Activated T-helper 1 cell treated with anti-CD3 and anti-CD28 coated beads, Interleukin-12 subunit alpha, Interleukin-12 subunit beta, Interleukin-2, Interleukin-4 antibody, amounts not matched to agents 30 ng/mL and 10 ng/mL and 1 ng/mL, durations not matched to agents 14 hours and 24 hours and 36 hours (primary cell): ENCODE measurements around the gene ASCC2. TPM values are rescaled to one million over a fixed set of nuclear protein-coding genes. Genes with fewer than 3 reads are reported as not detected.
A peak's percentile ranks its signal among the peaks of the same experiment; 100 is the strongest.
"Not testable (repeated sequence)": the region's sequence is repeated elsewhere in the genome, so short reads cannot be mapped to it uniquely, and the experiment has no call there.

ENCODE experiments used
- DNase-seq: peaks from one replicate; pipeline ENCODE4 v3.0.0; 2021; ENCODE audit warnings: low spot score
- H3K27ac Mint-ChIP-seq: one replicate; pipeline ENCODE4 v1.8.0; 2021; ENCODE audit warnings: mild to moderate bottlenecking, mixed read lengths
- H3K27me3 Mint-ChIP-seq: one replicate; pipeline ENCODE4 v1.8.0; 2022; ENCODE audit warnings: mild to moderate bottlenecking, moderate library complexity, mixed read lengths; ENCODE audit not compliant: insufficient read depth
- H3K36me3 Mint-ChIP-seq: one replicate; pipeline ENCODE4 v1.8.0; 2021; ENCODE audit warnings: low read depth, mixed read lengths
- H3K4me1 Mint-ChIP-seq: one replicate; pipeline ENCODE4 v1.8.0; 2021; ENCODE audit warnings: low read depth, mixed read lengths
- H3K4me3 Mint-ChIP-seq: one replicate; pipeline ENCODE4 v1.8.0; 2021; ENCODE audit warnings: mild to moderate bottlenecking, moderate library complexity, mixed read lengths
- H3K9me3 Mint-ChIP-seq: one replicate; pipeline ENCODE4 v1.8.0; 2021; ENCODE audit warnings: mixed read lengths
- intact Hi-C: fragments of 100-400 bp; cut with micrococcal nuclease; formaldehyde crosslinking; loops from one replicate; pipeline ENCODE4 v1.15.1; 2024
- total RNA-seq: library from RNA; stranded (reverse); gene quantifications from 2 replicates; pipeline ENCODE4 v1.2.3, GENCODE V29; 2022

ASCC2 gene
- total RNA-seq, 1 donor from 2014 or later, result 84.5 TPM

DNA sequence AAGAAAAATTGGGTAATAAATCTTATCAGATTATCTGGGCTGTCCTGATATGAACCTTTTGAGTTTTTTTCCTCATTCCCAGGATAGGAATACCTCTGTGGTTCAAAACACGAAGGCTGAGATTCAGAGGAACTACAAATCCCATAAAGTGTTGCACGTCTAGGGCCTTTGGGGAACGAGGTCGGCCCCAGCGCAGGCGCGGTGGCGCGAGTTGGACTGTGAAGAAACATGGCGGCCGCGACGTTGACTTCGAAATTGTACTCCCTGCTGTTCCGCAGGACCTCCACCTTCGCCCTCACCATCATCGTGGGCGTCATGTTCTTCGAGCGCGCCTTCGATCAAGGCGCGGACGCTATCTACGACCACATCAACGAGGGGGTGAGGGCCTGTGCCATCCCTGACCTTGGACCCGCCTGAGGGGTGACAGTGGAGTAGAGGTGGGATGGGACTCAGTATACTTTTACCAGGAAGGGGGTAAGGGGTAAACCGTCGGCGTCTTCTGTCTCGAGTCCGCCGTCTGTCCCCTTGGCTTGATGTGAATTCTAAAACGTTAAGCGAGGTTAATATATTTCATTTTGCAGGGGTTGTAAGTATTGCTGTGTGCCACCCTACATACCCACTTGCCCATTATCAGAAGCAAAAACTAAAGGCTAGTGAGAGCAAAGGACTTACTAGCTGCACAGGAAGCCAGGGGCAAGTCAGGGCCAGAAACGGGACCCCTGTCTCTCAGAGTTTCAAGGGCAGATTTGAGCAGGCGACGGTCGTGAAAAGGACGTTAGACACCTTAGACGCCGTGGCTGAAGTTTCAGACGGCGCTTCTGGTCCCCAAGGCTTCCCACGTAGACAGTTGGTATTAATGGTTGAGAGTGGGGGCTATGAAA, 70.7 kb downstream of the ASCC2 start, which contains the start of gene UQCR10:
Gene UQCR10 (plus strand): TSS at position 199 of the 881 bp plus-strand sequence. CDS start 30 bp downstream, at position 229.
- peaks cover 40% of the 10 kb centered on the region for H3K4me1 Mint-ChIP-seq
- intact Hi-C loops, result loop anchor here (1.0 to 5.0 kb wide), 11 partner anchors 71 to 825 kb away; partner anchors contain the start of genes ASCC2, CASTOR1, EWSR1 and MTMR3
- peak within 1 kb of the TSS; percentile 88 for H3K27ac Mint-ChIP-seq
- H3K4me3 Mint-ChIP-seq, result peak within 1 kb of the TSS; percentile 98
- DNase-seq, result peak; percentile 91
- no peaks in the 10 kb centered on the region for H3K9me3 Mint-ChIP-seq
- H3K36me3 Mint-ChIP-seq, result peaks cover 23% of the 10 kb centered on the region
- H3K27me3 Mint-ChIP-seq, result no peaks in the 10 kb centered on the region

DNA sequence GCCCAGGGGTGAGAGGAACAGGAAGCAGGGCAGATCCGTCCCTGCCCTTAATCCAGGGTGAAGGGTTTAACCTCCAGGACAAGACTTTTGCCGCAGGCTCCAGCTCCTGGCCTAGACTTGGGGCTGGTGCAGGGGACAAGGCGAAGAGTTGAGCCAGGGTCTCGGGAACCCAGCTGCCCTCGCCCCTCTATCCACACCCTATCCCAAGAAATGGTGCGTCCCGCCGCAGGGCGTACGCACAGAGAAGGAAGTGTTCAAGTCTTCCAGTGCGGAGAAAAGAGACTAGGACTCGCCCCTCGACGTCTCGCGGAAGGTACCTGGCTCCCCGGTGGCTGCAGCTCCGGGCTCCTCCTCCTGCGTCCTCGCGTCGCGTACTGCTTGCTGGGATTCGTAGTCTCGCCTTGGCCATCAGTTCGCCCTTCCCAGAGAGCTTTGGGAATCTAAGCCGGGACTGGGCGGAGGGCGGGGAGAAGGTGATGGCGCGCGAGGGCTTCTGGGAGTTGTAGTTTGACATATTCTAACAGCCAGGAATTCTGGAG, 71.4 kb downstream of the ASCC2 start, which contains the start of gene ZMAT5:
Gene ZMAT5 (minus strand): TSS at position 376 of the 539 bp plus-strand sequence. CDS start 18,463 bp downstream, outside the sequence.
- Mint-ChIP-seq H3K4me3 (peak within 1 kb of the TSS; percentile 98), H3K9me3 (no peaks in the 10 kb centered on the region), H3K36me3 (peaks cover 20% of the 10 kb centered on the region), H3K27ac (peak within 1 kb of the TSS; percentile 88), H3K4me1 (peaks cover 40% of the 10 kb centered on the region), H3K27me3 (no peaks in the 10 kb centered on the region)
- intact Hi-C loops, result loop anchor here (1.0 to 5.0 kb wide), 11 partner anchors 72 to 826 kb away; partner anchors contain the start of genes ASCC2, CASTOR1, EWSR1 and MTMR3
- peak; percentile 90 for DNase-seq

DNA sequence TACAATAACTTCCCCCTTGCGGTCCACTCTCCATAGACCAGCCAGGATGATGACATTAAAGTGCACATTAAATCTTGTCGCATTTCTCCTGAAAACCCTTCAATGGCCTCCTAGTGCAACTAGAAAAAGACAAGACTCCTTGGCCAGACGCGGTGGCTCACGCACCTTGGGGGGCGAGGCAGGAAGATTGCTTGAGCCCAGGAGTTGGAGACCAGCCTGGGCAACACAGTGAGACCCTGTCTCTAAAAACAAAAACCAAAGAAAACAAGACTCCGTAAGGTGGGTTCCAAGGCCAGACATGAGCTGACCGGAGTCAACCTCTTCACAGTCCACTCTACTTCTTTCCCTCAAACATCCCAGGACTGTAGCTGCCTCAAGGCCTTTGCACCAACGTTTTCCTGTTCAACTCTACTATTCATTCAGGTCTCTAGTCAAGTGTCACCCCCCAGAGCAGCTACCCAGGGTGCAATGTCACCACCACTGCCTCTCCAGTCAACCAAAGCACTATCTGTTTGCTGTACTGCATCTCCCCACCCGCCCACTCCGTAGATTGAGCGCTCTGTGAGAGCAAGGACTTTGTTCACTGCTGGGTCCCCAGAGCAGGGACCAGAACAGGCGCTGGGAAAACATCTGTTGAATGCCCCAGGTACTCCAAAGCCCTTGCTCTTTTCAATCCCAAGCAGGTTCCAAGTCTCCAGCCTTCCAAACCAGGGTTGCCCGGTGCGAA, 72.0 kb downstream of the ASCC2 start:
- H3K4me1 Mint-ChIP-seq, result peaks cover 40% of the 10 kb centered on the region
- H3K36me3 Mint-ChIP-seq, result peaks cover 19% of the 10 kb centered on the region
- H3K27ac Mint-ChIP-seq, result peak overlapping the region; percentile 88
- no peaks in the 10 kb centered on the region for H3K9me3 Mint-ChIP-seq
- DNase-seq, result peak; percentile 2
- peak overlapping the region; percentile 98 for H3K4me3 Mint-ChIP-seq
- intact Hi-C loops, result loop anchor here (2.0 to 5.0 kb wide), 5 partner anchors 117 to 827 kb away; partner anchors contain the start of genes EWSR1 and MTMR3
- no peaks in the 10 kb centered on the region for H3K27me3 Mint-ChIP-seq

DNA sequence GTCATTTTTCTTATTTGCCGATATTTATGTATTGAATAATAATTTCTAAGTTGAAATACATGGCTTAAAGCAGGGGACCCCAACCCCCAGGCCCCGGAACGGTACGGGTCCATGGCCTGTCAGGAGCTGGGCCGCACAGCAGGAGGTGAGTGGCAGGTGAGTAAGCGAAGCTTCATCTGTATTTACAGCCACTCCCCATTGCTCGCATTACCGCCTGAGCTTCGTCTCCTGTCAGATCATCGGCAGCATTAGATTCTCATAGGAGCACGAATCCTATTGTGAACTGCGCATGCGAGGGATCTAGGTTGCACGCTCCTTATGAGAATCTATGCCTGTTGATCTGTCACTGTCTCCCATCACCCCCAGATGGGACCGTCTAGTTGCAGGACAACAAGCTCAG, 75.8 kb downstream of the ASCC2 start:
- peaks cover 22% of the 10 kb centered on the region for H3K4me1 Mint-ChIP-seq
- intact Hi-C loops, result no loop called here
- no peaks in the 10 kb centered on the region for H3K27me3 Mint-ChIP-seq
- peaks cover 2% of the 10 kb centered on the region for H3K36me3 Mint-ChIP-seq
- H3K27ac Mint-ChIP-seq, result no peak overlapping the region
- no peak overlapping the region for H3K4me3 Mint-ChIP-seq
- no peak for DNase-seq
- no peaks in the 10 kb centered on the region for H3K9me3 Mint-ChIP-seq

DNA sequence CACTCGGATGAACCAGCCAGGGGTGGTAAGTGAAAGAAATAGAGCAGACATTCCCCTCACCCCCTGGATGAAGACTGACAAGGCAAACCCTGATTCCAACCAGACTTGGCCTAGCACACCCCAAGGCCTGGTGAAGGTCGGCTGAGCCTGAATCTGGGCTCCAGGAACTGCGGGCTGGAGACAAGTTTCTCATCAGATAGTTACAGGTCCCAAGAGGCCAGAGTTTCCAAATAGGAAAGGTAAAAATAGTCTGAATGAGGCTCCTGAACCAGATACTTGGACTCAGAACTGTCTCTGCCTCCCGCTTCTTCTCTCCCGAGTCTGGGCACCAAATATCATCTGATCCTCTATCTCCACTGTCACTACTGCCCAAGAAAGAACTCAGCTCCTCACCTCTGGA, 79.1 kb downstream of the ASCC2 start:
- H3K4me3 Mint-ChIP-seq, result no peak overlapping the region
- no peak overlapping the region for H3K27ac Mint-ChIP-seq

DNA sequence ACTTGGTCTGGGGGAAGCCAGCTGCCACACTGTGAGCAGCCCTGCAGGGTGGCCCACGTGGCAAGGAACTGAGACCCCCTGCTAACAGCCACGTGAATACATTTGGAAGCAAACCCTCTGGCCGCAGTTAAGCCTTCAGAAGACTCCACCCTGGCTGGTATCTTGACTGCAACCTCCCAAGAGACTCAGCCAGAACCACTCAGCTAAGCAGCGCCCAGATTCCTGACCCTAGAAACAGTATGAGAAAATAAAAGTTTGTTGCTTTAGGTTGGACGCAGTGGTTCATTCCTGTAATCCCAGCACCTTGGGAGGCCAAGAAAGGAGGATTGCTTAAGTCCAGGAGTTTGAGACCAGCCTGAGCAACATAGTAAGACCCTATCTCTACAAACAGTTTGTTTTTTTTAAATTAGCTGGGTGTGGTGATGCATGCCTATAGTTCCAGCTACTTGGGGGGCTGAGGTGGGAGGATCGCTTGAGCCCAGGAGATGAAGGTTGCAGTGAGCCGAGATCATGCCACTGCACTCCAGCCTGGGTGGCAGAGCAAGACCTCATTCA, 79.9 kb downstream of the ASCC2 start:
- Mint-ChIP-seq H3K36me3 (no peaks in the 10 kb centered on the region), H3K27ac (no peak overlapping the region), H3K27me3 (no peaks in the 10 kb centered on the region), H3K4me1 (no peaks in the 10 kb centered on the region), H3K4me3 (no peak overlapping the region), H3K9me3 (no peaks in the 10 kb centered on the region)
- intact Hi-C loops, result no loop called here
- DNase-seq, result no peak

More for the DNA sequence above, 79.1 kb downstream of the ASCC2 start:
- Mint-ChIP-seq H3K4me1 (no peaks in the 10 kb centered on the region), H3K9me3 (no peaks in the 10 kb centered on the region), H3K36me3 (no peaks in the 10 kb centered on the region), H3K27me3 (no peaks in the 10 kb centered on the region)
- intact Hi-C loops, result no loop called here
- DNase-seq, result no peak

DNA sequence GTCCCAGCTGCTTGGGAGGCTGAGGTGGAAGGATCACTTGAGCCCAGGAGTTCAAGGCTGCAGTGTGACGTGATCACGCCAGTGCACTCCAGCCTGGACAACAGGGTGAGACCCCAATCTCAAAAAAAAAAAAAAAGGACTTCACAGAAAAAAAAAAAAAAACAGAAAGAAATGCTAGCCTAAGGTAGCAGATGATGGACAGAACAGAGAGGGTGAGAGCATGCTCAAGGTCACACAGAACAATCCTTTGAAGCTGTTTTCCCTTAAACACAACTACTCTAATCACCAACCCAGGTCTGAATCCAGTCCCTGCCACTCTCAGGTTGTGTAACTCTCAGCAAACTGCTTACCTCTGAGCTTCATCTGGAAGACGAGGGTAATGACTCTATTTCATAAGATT, 81.0 kb downstream of the ASCC2 start:
- no peak for DNase-seq
- Mint-ChIP-seq H3K27me3 (no peaks in the 10 kb centered on the region), H3K4me3 (no peak overlapping the region), H3K36me3 (no peaks in the 10 kb centered on the region), H3K27ac (no peak overlapping the region), H3K4me1 (no peaks in the 10 kb centered on the region), H3K9me3 (no peaks in the 10 kb centered on the region)
- intact Hi-C loops, result no loop called here

DNA sequence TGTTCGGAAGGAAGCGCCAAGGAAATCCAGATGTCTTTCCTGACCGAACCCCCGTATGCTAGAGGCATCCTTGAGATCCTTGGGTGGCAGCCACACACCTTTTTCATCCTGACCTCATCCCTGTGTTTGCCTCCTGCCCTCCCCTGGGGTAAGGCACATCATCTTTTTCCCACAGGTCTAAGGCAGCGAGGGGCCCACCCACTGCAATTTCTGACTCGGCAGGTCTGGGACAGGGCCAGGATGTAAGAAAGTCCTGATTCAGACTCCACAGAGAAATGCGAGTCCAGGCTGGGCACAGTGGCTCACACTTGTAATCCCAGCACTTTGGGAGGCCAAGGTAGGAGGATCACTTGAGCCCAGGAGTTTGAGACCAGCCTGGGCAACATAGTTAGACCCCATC, 81.7 kb downstream of the ASCC2 start:
- intact Hi-C loops, result no loop called here
- no peak overlapping the region for H3K4me3 Mint-ChIP-seq

DNA sequence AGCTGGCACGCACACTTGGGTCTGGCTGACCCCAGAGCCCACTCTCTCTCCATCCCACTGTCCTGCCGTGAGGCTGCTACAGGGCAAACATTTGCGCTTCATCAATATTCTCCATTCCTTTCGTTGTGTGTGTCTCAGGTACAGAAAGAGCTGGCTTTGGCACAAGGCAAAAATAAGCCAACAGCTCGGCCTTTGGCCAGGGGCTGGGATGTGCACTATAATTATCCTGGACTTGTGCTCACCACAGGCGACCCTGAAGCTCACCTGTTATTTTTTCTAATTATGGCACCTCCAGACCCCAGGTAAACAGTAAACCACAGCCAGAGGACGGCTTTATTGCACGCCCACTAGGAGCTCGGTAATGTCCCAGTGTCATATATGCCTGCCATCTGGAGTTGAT, 82.2 kb downstream of the ASCC2 start:
- intact Hi-C loops, result no loop called here
- no peak overlapping the region for H3K27ac Mint-ChIP-seq
- DNase-seq, result no peak
- peaks cover 4% of the 10 kb centered on the region for H3K4me1 Mint-ChIP-seq
- no peak overlapping the region for H3K4me3 Mint-ChIP-seq
- no peaks in the 10 kb centered on the region for H3K36me3 Mint-ChIP-seq
- H3K27me3 Mint-ChIP-seq, result no peaks in the 10 kb centered on the region
- no peaks in the 10 kb centered on the region for H3K9me3 Mint-ChIP-seq

More for the DNA sequence above, 81.7 kb downstream of the ASCC2 start:
- Mint-ChIP-seq H3K9me3 (no peaks in the 10 kb centered on the region), H3K27ac (no peak overlapping the region), H3K27me3 (no peaks in the 10 kb centered on the region), H3K4me1 (no peaks in the 10 kb centered on the region), H3K36me3 (no peaks in the 10 kb centered on the region)
- no peak for DNase-seq

DNA sequence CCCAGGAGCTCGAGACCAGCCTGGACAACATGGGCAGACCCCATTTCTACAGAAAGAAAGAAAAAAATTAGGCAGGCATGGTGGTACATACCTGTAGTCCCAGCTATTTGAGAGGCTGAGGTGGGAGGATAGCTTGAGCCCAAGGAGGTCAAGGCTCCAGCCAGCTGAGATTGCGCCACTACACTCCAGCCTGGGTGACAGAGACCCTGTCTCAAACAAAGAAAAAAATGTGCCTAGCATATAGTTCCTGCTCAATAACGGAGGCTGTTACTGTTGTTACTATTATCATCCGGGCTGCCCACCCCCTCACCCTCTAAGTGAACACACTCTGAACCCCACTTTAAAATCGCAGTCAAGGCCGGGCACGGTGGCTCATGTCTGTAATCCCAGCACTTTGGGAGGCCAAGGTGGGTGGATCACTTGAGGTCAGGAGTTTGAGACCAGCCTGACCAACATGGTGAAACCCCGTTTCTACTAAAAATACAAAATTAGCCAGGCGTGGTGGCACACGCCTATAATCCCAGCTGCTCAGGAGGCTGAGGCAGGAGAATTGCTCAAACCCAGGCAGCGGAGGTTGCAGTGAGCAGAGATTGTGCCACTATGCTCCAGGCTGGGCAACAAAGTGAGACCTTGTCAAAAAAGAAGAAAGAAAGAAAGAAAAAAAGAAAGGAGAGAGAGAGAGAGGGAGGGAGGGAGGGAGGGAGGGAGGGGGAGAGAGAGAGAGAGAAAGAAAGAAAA, 83.2 kb downstream of the ASCC2 start:
- H3K27me3 Mint-ChIP-seq, DNase-seq, intact Hi-C loops, H3K9me3 Mint-ChIP-seq, H3K4me3 Mint-ChIP-seq, H3K36me3 Mint-ChIP-seq: not testable (repeated sequence)
- Mint-ChIP-seq H3K27ac (peak overlapping the region; percentile 40), H3K4me1 (peaks cover 14% of the 10 kb centered on the region)

DNA sequence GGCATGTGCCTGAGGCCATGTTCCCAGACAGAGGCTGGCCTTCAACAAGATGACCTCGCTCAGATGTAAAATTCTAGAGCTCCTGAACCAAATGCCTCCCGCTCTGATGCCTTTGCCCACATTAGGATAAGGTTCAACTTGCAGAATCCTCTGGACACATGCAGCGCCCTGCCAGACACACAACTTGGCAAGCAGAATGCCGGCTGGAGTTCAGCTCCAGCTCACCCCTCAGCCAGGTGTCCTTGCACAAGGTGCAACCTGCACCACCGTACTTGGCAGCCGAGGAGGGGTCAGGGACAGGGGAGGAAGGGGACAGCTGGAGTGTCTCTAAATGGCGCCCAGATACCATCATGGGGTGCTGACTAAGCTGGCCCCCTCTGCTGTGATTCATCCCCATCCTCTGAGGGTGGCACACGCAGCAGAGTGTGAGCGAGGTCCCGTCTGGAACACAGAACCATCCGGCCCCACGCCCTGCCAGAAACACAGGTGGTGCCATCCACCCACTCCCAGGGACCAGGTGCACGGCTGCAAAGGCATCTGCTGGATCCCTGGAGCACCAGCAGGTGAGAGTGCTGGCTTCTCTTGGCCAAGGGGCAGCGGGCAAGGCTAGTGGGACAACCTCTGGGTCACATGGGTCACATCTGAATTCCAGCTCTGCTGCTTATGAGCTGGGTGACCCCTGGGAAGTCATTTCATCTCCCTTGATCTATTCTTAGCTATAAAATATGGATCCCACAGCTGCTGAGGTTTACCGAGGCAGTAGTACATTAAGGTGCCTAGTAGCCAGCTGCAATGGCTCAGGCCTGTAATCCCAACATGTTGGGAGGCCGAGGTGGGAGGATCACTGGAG, 84.0 kb downstream of the ASCC2 start:
- Mint-ChIP-seq H3K27me3 (no peaks in the 10 kb centered on the region), H3K27ac (peak overlapping the region; percentile 40), H3K4me1 (peaks cover 14% of the 10 kb centered on the region), H3K4me3 (no peak overlapping the region), H3K9me3 (no peaks in the 10 kb centered on the region), H3K36me3 (peaks cover 9% of the 10 kb centered on the region)
- intact Hi-C loops, result no loop called here
- no peak for DNase-seq
